Gastroesophageal sphincter (tissue), 3 donors: ENCODE measurements around the gene HILPDA.
"Not testable (repeated sequence)": the region's sequence is repeated elsewhere in the genome, so short reads cannot be mapped to it uniquely, and the experiment has no call there.

Experiments
- CTCF ChIP-seq, 4 experiments: fragments of 200-600 bp in 2 of 4; fragments of 450-650 bp in 2 of 4; sonication (generic) in 1 of 4; IDR thresholded peaks; one replicate each; pipeline ENCODE4 v1.5.1; 2017 to 2019; ENCODE audit warnings: antibody characterized with exemption in 4 of 4, mild to moderate bottlenecking in 2 of 4, moderate library complexity in 2 of 4
- EP300 ChIP-seq: sonication (generic); formaldehyde crosslinking; IDR thresholded peaks from one replicate; pipeline ENCODE4 v1.6.1; 2017; ENCODE audit warnings: antibody characterized with exemption, mild to moderate bottlenecking

- not testable (repeated sequence) for TF ChIP-seq EP300; CTCF (IDR thresholded peaks at IDR 0.05)
Observed at GRCh38 chr7:128463345-128463744, 7.7 kb downstream of the HILPDA start.
